ENCODE measurements around the gene MESP2.
"Not testable (repeated sequence)": the region's sequence is repeated elsewhere in the genome, so short reads cannot be mapped to it uniquely, and the experiment has no call there.

MESP2 gene

GRCh38 chr15:89777073-89777751 lies 1.1 kb downstream of the MESP2 start:
- H3K4me3 ChIP-seq (replicated peaks in 1 of 2; ENCODE audit: low read depth in 2 of 2, low read length in 2 of 2): no peak overlapping the region
- no peak for TF ChIP-seq CTCF (IDR thresholded peaks at IDR 0.05; ENCODE audit: low read depth, low read length)

GRCh38 chr15:89777782-89778380 lies 1.7 kb downstream of the MESP2 start:
- TF ChIP-seq CTCF (IDR thresholded peaks at IDR 0.05; ENCODE audit: low read depth, low read length): no peak
- DNase-seq (ENCODE audit: low read depth in 2 of 2): no peak
- H3K4me3 ChIP-seq (replicated peaks in 1 of 2; ENCODE audit: low read depth in 2 of 2, low read length in 2 of 2): no peak overlapping the region

More at GRCh38 chr15:89777073-89777751, 1.1 kb downstream of the MESP2 start:
- no peak for DNase-seq (ENCODE audit: low read depth in 2 of 2)

GRCh38 chr15:89778861-89779260 lies 2.7 kb downstream of the MESP2 start:
- DNase-seq (ENCODE audit: low read depth in 2 of 2): no peak
- no peak overlapping the region for H3K4me3 ChIP-seq (replicated peaks in 1 of 2; ENCODE audit: low read depth in 2 of 2, low read length in 2 of 2)

GRCh38 chr15:89780601-89781000 lies 4.5 kb downstream of the MESP2 start:
- no peak for TF ChIP-seq CTCF (IDR thresholded peaks at IDR 0.05; ENCODE audit: low read depth, low read length)
- DNase-seq (ENCODE audit: low read depth in 2 of 2): no peak
- H3K4me3 ChIP-seq (replicated peaks in 1 of 2; ENCODE audit: low read depth in 2 of 2, low read length in 2 of 2): no peak overlapping the region

More at GRCh38 chr15:89778861-89779260, 2.7 kb downstream of the MESP2 start:
- no peak for TF ChIP-seq CTCF (IDR thresholded peaks at IDR 0.05; ENCODE audit: low read depth, low read length)

DNA sequence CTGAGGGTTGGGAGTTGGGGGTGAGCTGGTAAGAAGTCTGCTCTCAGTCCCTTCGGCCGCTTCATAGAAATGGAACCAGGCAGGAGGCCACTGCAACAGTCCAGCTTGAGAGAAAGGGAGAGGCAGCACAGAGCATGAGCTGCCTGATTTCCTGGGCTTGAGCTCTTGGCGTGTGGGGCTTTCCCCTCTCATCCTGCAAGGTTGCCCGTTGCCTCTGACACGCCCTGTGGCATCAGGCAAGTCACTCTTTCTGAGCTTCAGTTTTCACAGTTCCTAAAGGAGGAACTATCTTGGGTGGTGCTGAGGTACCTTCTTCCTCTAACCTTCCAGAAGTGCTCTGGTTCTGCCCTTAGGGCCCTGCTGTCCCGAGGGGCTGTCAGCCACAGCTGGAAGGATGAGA lies 4.9 kb downstream of the MESP2 start:
- no peak overlapping the region for H3K4me3 ChIP-seq (replicated peaks in 1 of 2; ENCODE audit: low read depth in 2 of 2, low read length in 2 of 2)
- TF ChIP-seq CTCF (IDR thresholded peaks at IDR 0.05; ENCODE audit: low read depth, low read length): no peak
- DNase-seq (ENCODE audit: low read depth in 2 of 2): no peak

DNA sequence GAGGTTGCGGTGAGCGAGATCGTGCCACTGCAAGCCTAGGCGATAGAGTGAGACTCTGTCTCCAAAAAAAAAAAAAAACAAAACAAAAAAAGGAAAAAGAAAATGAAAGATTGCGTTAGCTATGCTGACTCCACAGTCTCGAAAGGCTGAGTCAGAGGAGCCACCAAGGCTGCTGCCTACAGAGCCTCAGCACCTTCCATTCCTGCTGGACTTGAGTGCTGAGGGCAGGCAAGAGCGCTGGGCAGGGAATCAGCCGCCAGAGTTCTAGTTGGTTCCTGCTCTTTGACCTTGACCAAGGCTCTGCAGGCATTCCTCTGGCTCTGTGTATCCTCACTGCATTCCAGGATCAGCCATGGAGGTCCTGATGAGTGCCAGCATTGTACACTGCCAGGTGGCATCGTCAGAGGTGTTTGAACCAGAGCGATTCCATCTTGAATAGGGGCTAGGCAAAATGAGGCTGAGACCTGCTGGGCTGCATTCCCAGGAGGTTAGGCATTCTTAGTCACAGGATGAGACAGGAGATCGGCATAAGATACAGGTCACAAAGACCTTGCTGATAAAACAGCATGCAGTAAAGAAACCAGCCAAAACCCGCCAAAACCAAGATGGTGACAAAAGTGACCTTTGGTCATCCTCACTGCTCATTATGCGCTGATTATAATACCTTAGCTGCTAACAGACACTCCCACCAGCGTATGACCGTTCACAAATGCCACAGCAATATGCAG lies 5.9 kb downstream of the MESP2 start:
- no peak for TF ChIP-seq CTCF (IDR thresholded peaks at IDR 0.05; ENCODE audit: low read depth, low read length)
- DNase-seq (ENCODE audit: low read depth in 2 of 2): peak; percentile 65 to 73
- no peak overlapping the region for H3K4me3 ChIP-seq (replicated peaks in 1 of 2; ENCODE audit: low read depth in 2 of 2, low read length in 2 of 2)

GRCh38 chr15:89782619-89782950 lies 6.5 kb downstream of the MESP2 start:
- H3K4me3 ChIP-seq (replicated peaks in 1 of 2; ENCODE audit: low read depth in 2 of 2, low read length in 2 of 2); DNase-seq (ENCODE audit: low read depth in 2 of 2): not testable (repeated sequence)

Data from cardiac fibroblast (primary cell).